GM12873 (cell line): ENCODE measurements around the gene PGF.

Experiments
- TF ChIP-seq, protein P1 (sequence below): IDR thresholded peaks from 2 replicates; pipeline ENCODE4 v1.5.1; 2012; ENCODE audit warnings: low read depth, mild to moderate bottlenecking, moderate library complexity, low read length, control low read depth; ENCODE audit not compliant: insufficient read depth; ENCODE audit errors: missing control alignments

Gene PGF

DNA sequence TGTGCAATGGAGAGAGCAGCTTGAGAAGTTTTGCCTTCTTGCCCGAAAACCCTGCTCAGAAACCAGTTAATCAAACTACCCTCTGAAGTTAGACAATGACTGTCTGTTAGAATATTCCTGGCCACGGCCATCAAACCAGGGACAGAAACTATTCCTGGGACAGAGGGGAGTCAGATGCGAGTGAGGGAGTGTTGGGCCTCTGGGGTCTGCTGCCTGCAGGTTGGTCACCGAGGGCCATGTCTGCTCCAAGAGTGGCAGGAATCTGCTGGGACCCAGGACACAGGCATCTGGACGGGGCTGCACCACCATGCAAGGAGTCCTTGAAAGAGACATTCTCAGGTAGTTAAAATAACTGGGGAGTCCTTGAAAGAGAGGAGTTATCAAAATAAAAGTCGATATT, 30.4 kb upstream of the PGF start:
- TF ChIP-seq, protein P1, sequence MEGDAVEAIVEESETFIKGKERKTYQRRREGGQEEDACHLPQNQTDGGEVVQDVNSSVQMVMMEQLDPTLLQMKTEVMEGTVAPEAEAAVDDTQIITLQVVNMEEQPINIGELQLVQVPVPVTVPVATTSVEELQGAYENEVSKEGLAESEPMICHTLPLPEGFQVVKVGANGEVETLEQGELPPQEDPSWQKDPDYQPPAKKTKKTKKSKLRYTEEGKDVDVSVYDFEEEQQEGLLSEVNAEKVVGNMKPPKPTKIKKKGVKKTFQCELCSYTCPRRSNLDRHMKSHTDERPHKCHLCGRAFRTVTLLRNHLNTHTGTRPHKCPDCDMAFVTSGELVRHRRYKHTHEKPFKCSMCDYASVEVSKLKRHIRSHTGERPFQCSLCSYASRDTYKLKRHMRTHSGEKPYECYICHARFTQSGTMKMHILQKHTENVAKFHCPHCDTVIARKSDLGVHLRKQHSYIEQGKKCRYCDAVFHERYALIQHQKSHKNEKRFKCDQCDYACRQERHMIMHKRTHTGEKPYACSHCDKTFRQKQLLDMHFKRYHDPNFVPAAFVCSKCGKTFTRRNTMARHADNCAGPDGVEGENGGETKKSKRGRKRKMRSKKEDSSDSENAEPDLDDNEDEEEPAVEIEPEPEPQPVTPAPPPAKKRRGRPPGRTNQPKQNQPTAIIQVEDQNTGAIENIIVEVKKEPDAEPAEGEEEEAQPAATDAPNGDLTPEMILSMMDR = no peak

DNA sequence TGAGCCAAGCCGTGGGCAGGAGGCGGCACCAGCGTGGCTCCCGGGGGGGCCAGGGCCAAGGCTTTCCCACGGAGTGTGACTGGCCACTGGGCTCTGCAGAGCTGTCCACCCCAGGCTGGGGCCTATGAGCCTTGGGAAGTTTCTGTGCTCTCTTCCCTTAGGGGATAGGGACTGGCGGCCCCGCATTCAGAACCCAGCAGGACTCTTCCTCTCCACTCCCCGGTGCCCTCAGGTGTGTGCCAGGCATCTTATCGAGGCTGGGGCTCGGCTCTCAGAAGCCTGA, 29.6 kb upstream of the PGF start:
- TF ChIP-seq, protein P1 = no peak

DNA sequence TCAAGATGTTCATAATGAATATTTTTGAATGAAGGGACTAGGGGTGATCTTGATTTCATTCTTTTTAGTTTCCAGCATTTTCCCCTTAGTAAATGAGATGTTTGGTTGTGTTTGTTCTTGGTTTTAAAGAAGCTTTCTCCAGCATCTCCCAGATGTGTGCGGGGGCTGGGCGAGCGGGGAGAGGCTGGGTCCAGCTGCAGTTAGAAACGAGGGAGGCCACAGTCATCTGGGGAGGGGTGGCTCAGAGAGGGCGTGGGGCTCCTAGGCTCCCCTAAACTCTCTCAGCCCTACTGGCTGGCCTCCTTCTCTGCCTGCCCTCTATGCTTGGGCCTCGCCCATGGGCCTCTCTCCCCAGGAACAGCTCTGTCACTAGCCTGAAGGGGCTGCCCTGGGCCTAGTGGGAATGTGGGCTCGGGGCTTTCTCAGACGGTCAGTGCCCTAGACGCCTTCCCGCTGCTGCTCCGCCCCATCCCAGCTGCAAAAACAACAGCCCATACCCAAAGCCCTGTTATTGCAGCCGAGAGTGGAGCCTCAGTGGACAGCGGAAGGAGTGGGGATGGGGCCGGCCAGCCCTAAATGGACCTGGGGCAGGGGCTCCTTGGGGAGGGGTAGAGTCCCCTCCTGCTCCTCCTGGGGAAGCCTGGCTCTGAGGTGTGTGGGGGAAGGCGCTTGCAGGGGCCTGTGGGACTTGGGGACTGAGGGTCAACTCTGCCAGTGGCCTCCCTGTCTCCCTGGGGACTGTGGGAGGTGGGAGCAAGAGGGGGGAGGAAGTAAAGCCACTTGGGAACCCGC, 29.0 kb upstream of the PGF start:
- TF ChIP-seq, protein P1 = no peak

DNA sequence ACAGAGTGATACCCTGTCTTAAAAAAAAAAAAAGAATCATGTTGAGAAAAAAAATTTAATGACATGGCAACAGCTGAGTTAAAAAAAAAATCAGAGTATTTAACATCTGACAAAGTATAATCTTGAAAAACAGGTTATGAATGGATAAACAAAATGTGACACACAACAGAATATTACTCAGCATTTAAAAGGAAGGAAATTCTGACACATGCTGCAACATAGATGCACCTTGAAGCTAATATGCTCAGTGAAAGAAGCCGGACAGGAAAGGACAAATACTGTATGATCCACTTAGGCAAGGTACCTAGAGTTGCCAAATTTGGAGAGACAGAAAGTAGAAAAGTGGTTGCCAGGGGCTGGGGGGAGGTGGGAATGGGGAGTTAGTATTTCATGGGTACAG, 27.9 kb upstream of the PGF start:
- TF ChIP-seq, protein P1 = no peak

DNA sequence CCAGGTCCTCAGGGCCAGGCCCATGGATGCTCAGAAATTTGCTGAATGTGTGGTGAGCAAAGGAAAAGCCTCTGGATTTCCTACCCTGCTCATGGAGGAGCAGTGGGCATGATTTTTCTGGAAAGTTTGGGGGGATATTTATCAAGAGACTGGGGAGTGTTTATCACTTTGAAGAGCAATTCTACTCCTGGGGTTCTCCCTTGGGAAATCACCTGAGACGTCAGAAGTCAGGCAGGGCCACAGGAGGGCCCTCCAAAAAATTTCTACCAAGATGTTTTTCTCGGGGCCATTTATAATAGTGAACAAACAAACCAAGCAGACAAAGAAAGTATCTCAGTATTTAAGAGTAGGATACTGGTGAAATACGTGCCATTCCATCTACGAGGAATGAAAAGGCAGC, 27.3 kb upstream of the PGF start:
- TF ChIP-seq, protein P1 = no peak

DNA sequence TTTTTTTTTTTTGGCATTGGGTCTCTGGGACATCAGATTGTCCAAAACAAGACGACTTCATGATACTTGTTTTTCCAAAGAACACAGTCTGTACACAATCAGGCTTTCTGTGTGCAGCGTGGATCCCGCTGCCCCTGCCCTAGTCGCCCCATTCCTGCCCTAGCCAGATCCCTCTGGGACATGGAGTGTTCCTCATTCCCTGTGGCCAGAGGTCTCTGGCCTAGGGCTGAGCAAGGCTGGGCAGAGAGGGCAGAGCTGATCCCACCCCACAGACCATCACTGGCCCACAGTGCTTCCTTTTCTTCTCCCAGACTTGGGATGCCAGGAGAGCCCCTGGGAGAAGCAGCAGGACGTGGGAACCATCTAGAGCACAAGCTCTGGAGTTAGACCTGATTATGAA, 26.4 kb upstream of the PGF start:
- TF ChIP-seq, protein P1 = no peak

DNA sequence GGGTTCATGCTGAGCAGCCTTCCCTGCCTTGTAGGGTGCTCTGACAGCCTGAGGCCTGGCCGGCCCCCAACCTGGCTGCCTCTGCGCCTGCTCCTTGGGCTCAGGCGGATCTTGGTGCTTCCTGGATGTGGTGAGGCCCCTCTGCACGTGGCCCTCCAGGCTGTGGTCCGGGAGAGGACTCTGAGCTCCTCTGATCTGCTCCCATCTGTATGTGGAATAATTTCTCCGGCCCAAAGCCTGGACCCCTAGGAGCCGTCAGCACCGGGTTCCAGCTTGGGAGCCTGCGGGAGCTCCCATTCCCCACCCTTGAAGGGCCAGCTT, 26.0 kb upstream of the PGF start:
- TF ChIP-seq, protein P1 = no peak
